ENCODE results near the gene TYW1. TPM values are rescaled to one million over a fixed set of nuclear protein-coding genes. Genes with fewer than 3 reads are reported as not detected.
"Not testable (repeated sequence)": the region's sequence is repeated elsewhere in the genome, so short reads cannot be mapped to it uniquely, and the experiment has no call there.

The TYW1 gene
- total and polyA plus RNA-seq, 2 of the 4 experiments (the other 2 are of a cell fraction), result 10.7 to 23.7 TPM

- H3K9ac ChIP-seq (ENCODE audit: low read depth, low read length); H4K8ac ChIP-seq (ENCODE audit: low read depth in 2 of 2, low read length in 2 of 2); in situ Hi-C loops (cut with MboI; ENCODE audit: low sequenced_read_pairs); ATAC-seq (ENCODE audit: low read depth); H4K91ac ChIP-seq (ENCODE audit: insufficient read depth, low read depth, low read length); H3K14ac ChIP-seq (replicated peaks; ENCODE audit: low read depth, low read length); H3K36me3 ChIP-seq (ENCODE audit: control insufficient read depth, insufficient read depth, low read length); H4K5ac ChIP-seq (ENCODE audit: low read depth, low read length); H2AK9ac ChIP-seq (replicated peaks; ENCODE audit: low read depth, low read length, poor library complexity); H3K27me3 ChIP-seq (ENCODE audit: control insufficient read depth, insufficient read depth, low read length); H3K4me3 ChIP-seq (ENCODE audit: insufficient read depth, low read depth, low read length); POLR2A ChIA-PET (ENCODE audit: unreplicated experiment); H4K20me1 ChIP-seq (ENCODE audit: insufficient read depth, low read length); DNase-seq; H3K4me1 ChIP-seq (ENCODE audit: control insufficient read depth, insufficient read depth, low read length); H3K79me1 ChIP-seq (ENCODE audit: low read depth in 1 of 2, low read length in 2 of 2); H3K23ac ChIP-seq (ENCODE audit: low read depth, low read length); H2AK5ac ChIP-seq (ENCODE audit: low read depth, low read length); H2BK15ac ChIP-seq (ENCODE audit: low read depth, low read length); H3K27ac ChIP-seq (ENCODE audit: insufficient read depth, low read length); H3K4ac ChIP-seq (ENCODE audit: low read depth, low read length); H2BK20ac ChIP-seq (ENCODE audit: low read depth, low read length); BruUV-seq (replicated peaks); H3K9me3 ChIP-seq (ENCODE audit: control insufficient read depth, insufficient read depth, low read length); H2BK5ac ChIP-seq (ENCODE audit: low read depth, low read length, poor library complexity, severe bottlenecking); intact Hi-C loops (cut with micrococcal nuclease); H3K9me1 ChIP-seq (ENCODE audit: insufficient read depth, low read length); H3K18ac ChIP-seq (ENCODE audit: low read depth, low read length); H2BK120ac ChIP-seq (ENCODE audit: low read depth, low read length); dilution Hi-C loops (cut with HindIII; ENCODE audit: low sequenced_read_pairs, unreplicated experiment); H2AFZ ChIP-seq (replicated peaks; ENCODE audit: low read length, poor library complexity); H3K4me2 ChIP-seq (ENCODE audit: low read depth, low read length); CTCF ChIA-PET; H3K56ac ChIP-seq (ENCODE audit: extremely low read depth, insufficient read depth, low read length): not testable (repeated sequence)
- WGBS, 2 experiments (ENCODE audit: extremely low coverage in 2 of 2, insufficient read length in 1 of 2), result 100% methylated on average over 1 of the region's 2 CpGs; no CpG with 5 or more reads in 1 of the 2 experiments
These were observed 123.9 kb downstream of the TYW1 start for GRCh38 chr7:67120491-67120890.

- H4K91ac ChIP-seq (ENCODE audit: insufficient read depth, low read depth, low read length); POLR2A ChIA-PET (ENCODE audit: unreplicated experiment); H2BK15ac ChIP-seq (ENCODE audit: low read depth, low read length); H4K20me1 ChIP-seq (ENCODE audit: insufficient read depth, low read length); H3K4me2 ChIP-seq (ENCODE audit: low read depth, low read length); H3K4ac ChIP-seq (ENCODE audit: low read depth, low read length); H3K4me3 ChIP-seq (ENCODE audit: insufficient read depth, low read depth, low read length); H3K27ac ChIP-seq (ENCODE audit: insufficient read depth, low read length); H3K56ac ChIP-seq (ENCODE audit: extremely low read depth, insufficient read depth, low read length); H4K8ac ChIP-seq (ENCODE audit: low read depth in 2 of 2, low read length in 2 of 2); BruUV-seq (replicated peaks); H3K36me3 ChIP-seq (ENCODE audit: control insufficient read depth, insufficient read depth, low read length); ATAC-seq (ENCODE audit: low read depth); H2AFZ ChIP-seq (replicated peaks; ENCODE audit: low read length, poor library complexity); H2BK5ac ChIP-seq (ENCODE audit: low read depth, low read length, poor library complexity, severe bottlenecking); H3K14ac ChIP-seq (replicated peaks; ENCODE audit: low read depth, low read length); H2BK120ac ChIP-seq (ENCODE audit: low read depth, low read length); DNase-seq; H3K23ac ChIP-seq (ENCODE audit: low read depth, low read length); H3K9me1 ChIP-seq (ENCODE audit: insufficient read depth, low read length); H3K4me1 ChIP-seq (ENCODE audit: control insufficient read depth, insufficient read depth, low read length); H3K9ac ChIP-seq (ENCODE audit: low read depth, low read length); H4K5ac ChIP-seq (ENCODE audit: low read depth, low read length); H3K27me3 ChIP-seq (ENCODE audit: control insufficient read depth, insufficient read depth, low read length); H3K9me3 ChIP-seq (ENCODE audit: control insufficient read depth, insufficient read depth, low read length); H2AK9ac ChIP-seq (replicated peaks; ENCODE audit: low read depth, low read length, poor library complexity); H3K18ac ChIP-seq (ENCODE audit: low read depth, low read length); H2AK5ac ChIP-seq (ENCODE audit: low read depth, low read length); intact Hi-C loops (cut with micrococcal nuclease); in situ Hi-C loops (cut with MboI; ENCODE audit: low sequenced_read_pairs); dilution Hi-C loops (cut with HindIII; ENCODE audit: low sequenced_read_pairs, unreplicated experiment); H3K79me1 ChIP-seq (ENCODE audit: low read depth in 1 of 2, low read length in 2 of 2): not testable (repeated sequence)
- CTCF ChIA-PET, result interaction anchor here (0.6 kb wide), 1 partner anchor 1022 kb away, joined by 4 read pairs; no protein-coding TSS in a partner anchor
- WGBS, 2 experiments (ENCODE audit: extremely low coverage in 2 of 2, insufficient read length in 1 of 2), result no CpG with 5 or more reads among the region's 5 CpGs
- 0 out of 2 replicates have a peak overlapping the region, but pooled peaks have one; percentile 35 for H2BK20ac ChIP-seq (ENCODE audit: low read depth, low read length)
These were observed 131.6 kb downstream of the TYW1 start for GRCh38 chr7:67128257-67128656.
